HepG2 (cell line): ENCODE results near the gene CGA. TPM values are rescaled to one million over a fixed set of nuclear protein-coding genes. Genes with fewer than 3 reads are reported as not detected.
"Not testable (repeated sequence)": the region's sequence is repeated elsewhere in the genome, so short reads cannot be mapped to it uniquely, and the experiment has no call there.

ENCODE experiments used
- ATAC-seq: fragments of 200-7000 bp; cut with Tn5 transposase; 3 replicates; pipeline ENCODE4 v1.9.1; 2020; ENCODE audit warnings: mild to moderate bottlenecking, moderate library complexity
- BruUV-seq: library from RNA; stranded (reverse); fragments of 400-500 nt; replicated peaks from 2 replicates; lab custom pipeline; 2021; lab: Mats Ljungman, UMichigan
- CTCF ChIA-PET: fragments of 300-600 bp; formaldehyde crosslinking; extraction: SDS; loops from one replicate; lab custom pipeline; 2021; ENCODE audit warnings: low total read pairs, inconsistent platforms, low intra/inter-chr PET ratio; lab: Yijun Ruan, JAX
- POLR2A ChIA-PET: fragments of 350-600 bp; sonication (Branson Sonifier 250); formaldehyde crosslinking; loops from one replicate; lab custom pipeline; 2020; ENCODE audit warnings: antibody characterized with exemption, inconsistent platforms; lab: Yijun Ruan, JAX
- DNase-seq: peaks from one replicate; pipeline ENCODE4 v3.0.0-alpha.2; 2015; ENCODE audit warnings: low spot score
- FAIRE-seq: peaks from 3 replicates; lab custom pipeline; 2011; peaks lifted over from hg19 to GRCh38; lab: Jason Lieb, UNC
- H2AFZ ChIP-seq: one replicate; pipeline ENCODE4 v1.6.1; 2011; ENCODE audit warnings: low read length, inconsistent platforms
- H3K27ac ChIP-seq: fragments of 300-600 bp; 3 replicates; pipeline ENCODE4 v1.8.0; 2011; ENCODE audit warnings: mixed run types, mild to moderate bottlenecking, mixed read lengths, low read length, inconsistent platforms; ENCODE audit not compliant: insufficient read depth; ENCODE audit errors: extremely low read length
- H3K27me3 ChIP-seq, 2 experiments: fragments of 200-600 bp in 1 of 2; 2 replicates in 1 of 2; 3 replicates in 1 of 2; pipeline versions ENCODE4 v1.6.0 to v1.8.0; 2011; ENCODE audit warnings: low read length in 2 of 2, mild to moderate bottlenecking in 2 of 2, moderate library complexity in 2 of 2, inconsistent platforms in 1 of 2; ENCODE audit not compliant: insufficient read depth in 2 of 2, control insufficient read depth in 1 of 2
- H3K36me3 ChIP-seq, 2 experiments: fragments of 200-600 bp in 1 of 2; replicated peaks in 1 of 2; 2 replicates in 1 of 2; 3 replicates in 1 of 2; pipeline versions ENCODE4 v1.5.1 to v1.8.0; 2011; ENCODE audit warnings: low read length in 2 of 2, inconsistent platforms in 1 of 2; ENCODE audit not compliant: insufficient read depth in 2 of 2, control insufficient read depth in 1 of 2
- H3K4me1 ChIP-seq: 2 replicates; pipeline ENCODE4 v1.5.1; 2012; ENCODE audit warnings: low read length, inconsistent platforms; ENCODE audit not compliant: insufficient read depth
- H3K4me2 ChIP-seq: 2 replicates; pipeline ENCODE4 v1.6.0; 2011; ENCODE audit warnings: low read depth, low read length, inconsistent platforms
- H3K4me3 ChIP-seq, 3 experiments: fragments of 200-600 bp in 1 of 3; sonication (generic), shearing (Covaris generic) in 1 of 3; replicated peaks in 1 of 3; 2 replicates each; pipeline ENCODE4 v1.5.1; 2011 to 2016; ENCODE audit warnings: low read length in 3 of 3, inconsistent platforms in 2 of 3, low read depth in 2 of 3, mild to moderate bottlenecking in 2 of 3, control low read depth in 1 of 3, mixed read lengths in 1 of 3; ENCODE audit not compliant: insufficient read depth in 1 of 3
- H3K79me2 ChIP-seq: one replicate; pipeline ENCODE4 v1.6.1; 2011; ENCODE audit warnings: low read length, inconsistent platforms; ENCODE audit not compliant: insufficient read depth
- H3K9ac ChIP-seq: 2 replicates; pipeline ENCODE4 v1.6.0; 2011; ENCODE audit warnings: mild to moderate bottlenecking, low read depth, low read length, inconsistent platforms; ENCODE audit not compliant: insufficient read depth
- H3K9me3 ChIP-seq: 2 replicates; pipeline ENCODE4 v1.5.1; 2012; ENCODE audit warnings: mild to moderate bottlenecking, low read length
- H4K20me1 ChIP-seq: 2 replicates; pipeline ENCODE4 v1.6.0; 2011; ENCODE audit warnings: inconsistent platforms, mild to moderate bottlenecking, low read length, moderate library complexity; ENCODE audit not compliant: insufficient read depth
- GLI4 ChIP-seq: sonication (generic); formaldehyde crosslinking; IDR thresholded peaks from 2 replicates; pipeline ENCODE4 v1.5.1; 2020; ENCODE audit warnings: missing genetic modification reagents, mild to moderate bottlenecking, moderate library complexity, borderline replicate concordance
- RORA ChIP-seq: sonication (generic); formaldehyde crosslinking; IDR thresholded peaks from 2 replicates; pipeline ENCODE4 v1.5.0; 2020; ENCODE audit warnings: mild to moderate bottlenecking, missing genetic modification reagents, moderate library complexity
- UBTF ChIP-seq: sonication (generic); formaldehyde crosslinking; IDR thresholded peaks from 2 replicates; pipeline ENCODE4 v1.4.0; 2020; ENCODE audit warnings: mild to moderate bottlenecking, missing genetic modification reagents
- ZNF143 ChIP-seq: sonication (generic); formaldehyde crosslinking; IDR thresholded peaks from 2 replicates; pipeline ENCODE4 v1.4.0; 2020; ENCODE audit warnings: missing genetic modification reagents
- ZNF234 ChIP-seq: sonication (generic); formaldehyde crosslinking; conservative IDR thresholded peaks from 2 replicates; pipeline ENCODE4 v1.5.1; 2020; ENCODE audit warnings: mild to moderate bottlenecking, missing genetic modification reagents
- ZNF432 ChIP-seq: sonication (generic); formaldehyde crosslinking; IDR thresholded peaks from 2 replicates; pipeline ENCODE4 v1.5.0; 2020; ENCODE audit warnings: missing genetic modification reagents, mild to moderate bottlenecking, borderline replicate concordance
- ZNF614 ChIP-seq: IDR thresholded peaks from 2 replicates; pipeline ENCODE4 v1.6.1; 2018; ENCODE audit warnings: missing biosample characterization, missing genetic modification reagents, inconsistent platforms, borderline replicate concordance
- ZSCAN22 ChIP-seq: sonication (generic); formaldehyde crosslinking; IDR thresholded peaks from 2 replicates; pipeline ENCODE4 v1.4.0; 2020; ENCODE audit warnings: mild to moderate bottlenecking, missing genetic modification reagents
- ZSCAN9 ChIP-seq: IDR thresholded peaks from 2 replicates; pipeline ENCODE4 v1.6.1; 2016; ENCODE audit warnings: borderline replicate concordance
- WGBS: methylation state at CpG from one replicate; pipeline ENCODE4 v1.1.6; 2017; ENCODE audit warnings: low lambda C conversion rate; 5-methylcytosine and 5-hydroxymethylcytosine counted together
- in situ Hi-C: cut with HindIII; loops from 2 replicates; pipeline ENCODE4 v1.10.0; 2017; ENCODE audit warnings: low pct_unique_long_range_greater_than_20kb; ENCODE audit not compliant: extremely low pct_ligation_motif_present
- intact Hi-C: fragments of 100-400 bp; cut with micrococcal nuclease; formaldehyde crosslinking; loops from one replicate; pipeline ENCODE4 v1.10.0; 2022; ENCODE audit not compliant: unreplicated experiment
- polyA plus RNA-seq, 8 experiments: library from polyadenylated mRNA; depleted of rRNA in 3 of 8; stranded (reverse) in 7 of 8; unstranded in 1 of 8; fragments of >200 nt; fragmentation: Illumina TruSeq in 4 of 8; extraction: Trizol in 4 of 8; gene quantifications; 2 replicates each; pipeline versions ENCODE4 v1.2.1 to v1.2.3, GENCODE V29; 2011 to 2016; ENCODE audit warnings: low read depth in 4 of 8, missing spikeins in 1 of 8, mixed read lengths in 1 of 8; ENCODE audit not compliant: insufficient read depth in 1 of 8
- total RNA-seq, 5 experiments: library from RNA; depleted of rRNA; stranded (reverse); fragments of >200 nt; fragmentation: Illumina TruSeq; extraction: Trizol; gene quantifications; 2 replicates each; pipeline ENCODE4 v1.2.3, GENCODE V29; 2016; ENCODE audit warnings: low read depth in 1 of 5
- TF ChIP-seq, protein P1 (sequence below): sonication (generic); formaldehyde crosslinking; IDR thresholded peaks from 2 replicates; pipeline ENCODE4 v1.4.0; 2020; ENCODE audit warnings: missing genetic modification reagents, mild to moderate bottlenecking, borderline replicate concordance
- TF ChIP-seq, protein P2 (sequence below): sonication (generic); formaldehyde crosslinking; IDR thresholded peaks from 2 replicates; pipeline ENCODE4 v1.4.0; 2020; ENCODE audit warnings: missing genetic modification reagents, mild to moderate bottlenecking, borderline replicate concordance

Gene CGA
- total and polyA plus RNA-seq, 2 of the 13 experiments (the other 11 are each of a cell fraction or from before 2014, with no cell fraction given): 0.09 TPM; not detected in 1

- not testable (repeated sequence) for H3K4me1 ChIP-seq, H3K27ac ChIP-seq, DNase-seq, FAIRE-seq, H3K36me3 ChIP-seq, BruUV-seq, ATAC-seq, H3K9me3 ChIP-seq, H3K79me2 ChIP-seq, H3K27me3 ChIP-seq, H2AFZ ChIP-seq, H4K20me1 ChIP-seq, H3K9ac ChIP-seq, H3K4me3 ChIP-seq
- in situ Hi-C loops (loop anchor here (5.0 kb wide), 1 partner anchor 97 kb away; no protein-coding TSS in a partner anchor), intact Hi-C loops (loop anchor here (1.0 kb wide), 2 partner anchors 98 to 251 kb away; no protein-coding TSS in a partner anchor)
- ChIA-PET POLR2A (interaction anchor here (1.2 kb wide), 1 partner anchor 16 kb away, joined by 3 read pairs; the partner anchor contains the start of gene ZNF292), CTCF (interaction anchor here (1.7 to 1.9 kb wide), 2 partner anchors 98 to 251 kb away, joined by 5 to 15 read pairs; no protein-coding TSS in a partner anchor)
- WGBS: 8% methylated on average over 5 of the region's 8 CpGs
- TF ChIP-seq UBTF: peak; percentile 19; the same call in 1 of the 2 replicates
- peak overlapping the region; percentile 45 for H3K4me2 ChIP-seq
Observed at GRCh38 chr6:87139927-87140326, 45.0 kb upstream of the CGA start.

DNA sequence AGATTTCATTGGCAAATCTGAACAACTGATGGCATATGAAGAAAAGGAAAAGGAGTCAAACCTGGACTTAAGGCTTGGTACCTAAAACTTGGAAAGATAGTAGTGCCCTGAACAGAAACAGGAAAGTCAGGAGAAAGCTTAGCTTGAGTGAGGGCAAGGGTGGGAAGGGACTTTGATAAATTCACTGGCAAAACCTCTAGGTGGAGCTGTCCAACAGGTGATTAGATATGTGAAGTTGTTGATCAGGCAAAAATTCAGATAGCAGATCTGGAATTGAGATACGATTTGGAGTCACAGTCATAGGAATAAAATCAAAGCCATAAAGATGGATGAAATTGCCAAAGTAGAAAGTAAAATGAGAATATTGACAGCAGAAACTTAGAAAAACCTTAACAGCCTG, 44.3 kb upstream of the CGA start:
- H3K9me3 ChIP-seq: no peaks in the 10 kb centered on the region
- H3K9ac ChIP-seq: no peak overlapping the region
- 0% methylated on average over 1 of the region's 1 CpG for WGBS
- no peaks in the 10 kb centered on the region for H4K20me1 ChIP-seq
- no peak overlapping the region for H3K4me3 ChIP-seq
- no peaks in the 10 kb centered on the region for H3K27me3 ChIP-seq
- no peaks in the 10 kb centered on the region for H3K36me3 ChIP-seq
- ChIA-PET POLR2A (interaction anchor here (1.2 kb wide), 1 partner anchor 16 kb away, joined by 3 read pairs; the partner anchor contains the start of gene ZNF292), CTCF (interaction anchor here (1.7 to 1.9 kb wide), 2 partner anchors 99 to 252 kb away, joined by 5 to 15 read pairs; no protein-coding TSS in a partner anchor)
- ATAC-seq (peak; percentile 86), DNase-seq (peak; percentile 48), FAIRE-seq (peak; percentile 26)
- no TSS peak for BruUV-seq
- H3K79me2 ChIP-seq: no peaks in the 10 kb centered on the region
- H2AFZ ChIP-seq: no peak overlapping the region
- H3K27ac ChIP-seq: no peak overlapping the region
- intact Hi-C loops (loop anchor here (1.0 kb wide), 2 partner anchors 99 to 252 kb away; no protein-coding TSS in a partner anchor), in situ Hi-C loops (loop anchor here (5.0 kb wide), 1 partner anchor 98 kb away; no protein-coding TSS in a partner anchor)
- peak overlapping the region; percentile 45; the same call in 1 of the 2 replicates for H3K4me2 ChIP-seq
- H3K4me1 ChIP-seq: peaks cover 10% of the 10 kb centered on the region; the same call in 1 of the 2 replicates
- TF ChIP-seq ZNF432: no peak
- TF ChIP-seq RORA (CRISPR knock-in tag): no peak
- no peak for TF ChIP-seq ZNF614 (CRISPR knock-in tag)
- TF ChIP-seq ZSCAN9 (CRISPR knock-in tag): no peak
- TF ChIP-seq, protein P1, sequence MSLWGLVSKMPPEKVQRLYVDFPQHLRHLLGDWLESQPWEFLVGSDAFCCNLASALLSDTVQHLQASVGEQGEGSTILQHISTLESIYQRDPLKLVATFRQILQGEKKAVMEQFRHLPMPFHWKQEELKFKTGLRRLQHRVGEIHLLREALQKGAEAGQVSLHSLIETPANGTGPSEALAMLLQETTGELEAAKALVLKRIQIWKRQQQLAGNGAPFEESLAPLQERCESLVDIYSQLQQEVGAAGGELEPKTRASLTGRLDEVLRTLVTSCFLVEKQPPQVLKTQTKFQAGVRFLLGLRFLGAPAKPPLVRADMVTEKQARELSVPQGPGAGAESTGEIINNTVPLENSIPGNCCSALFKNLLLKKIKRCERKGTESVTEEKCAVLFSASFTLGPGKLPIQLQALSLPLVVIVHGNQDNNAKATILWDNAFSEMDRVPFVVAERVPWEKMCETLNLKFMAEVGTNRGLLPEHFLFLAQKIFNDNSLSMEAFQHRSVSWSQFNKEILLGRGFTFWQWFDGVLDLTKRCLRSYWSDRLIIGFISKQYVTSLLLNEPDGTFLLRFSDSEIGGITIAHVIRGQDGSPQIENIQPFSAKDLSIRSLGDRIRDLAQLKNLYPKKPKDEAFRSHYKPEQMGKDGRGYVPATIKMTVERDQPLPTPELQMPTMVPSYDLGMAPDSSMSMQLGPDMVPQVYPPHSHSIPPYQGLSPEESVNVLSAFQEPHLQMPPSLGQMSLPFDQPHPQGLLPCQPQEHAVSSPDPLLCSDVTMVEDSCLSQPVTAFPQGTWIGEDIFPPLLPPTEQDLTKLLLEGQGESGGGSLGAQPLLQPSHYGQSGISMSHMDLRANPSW (CRISPR knock-in tag): no peak
- TF ChIP-seq, protein P2, sequence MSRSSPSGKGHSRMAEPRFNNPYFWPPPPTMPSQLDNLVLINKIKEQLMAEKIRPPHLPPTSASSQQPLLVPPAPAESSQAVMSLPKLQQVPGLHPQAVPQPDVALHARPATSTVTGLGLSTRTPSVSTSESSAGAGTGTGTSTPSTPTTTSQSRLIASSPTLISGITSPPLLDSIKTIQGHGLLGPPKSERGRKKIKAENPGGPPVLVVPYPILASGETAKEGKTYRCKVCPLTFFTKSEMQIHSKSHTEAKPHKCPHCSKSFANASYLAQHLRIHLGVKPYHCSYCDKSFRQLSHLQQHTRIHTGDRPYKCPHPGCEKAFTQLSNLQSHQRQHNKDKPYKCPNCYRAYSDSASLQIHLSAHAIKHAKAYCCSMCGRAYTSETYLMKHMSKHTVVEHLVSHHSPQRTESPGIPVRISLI: no peak
- TF ChIP-seq ZSCAN22: no peak
- no peak for TF ChIP-seq ZNF234 (CRISPR knock-in tag)
- TF ChIP-seq GLI4 (CRISPR knock-in tag): no peak
- no peak for TF ChIP-seq ZNF143
